Measurements from ENCODE around the gene NR1I3. TPM values are rescaled to one million over a fixed set of nuclear protein-coding genes. Genes with fewer than 3 reads are reported as not detected.

NR1I3 gene
- total and polyA plus RNA-seq, 2 of the 13 experiments (the other 11 are each of a cell fraction or from before 2014, with no cell fraction given) = 0.62 to 0.95 TPM

DNA sequence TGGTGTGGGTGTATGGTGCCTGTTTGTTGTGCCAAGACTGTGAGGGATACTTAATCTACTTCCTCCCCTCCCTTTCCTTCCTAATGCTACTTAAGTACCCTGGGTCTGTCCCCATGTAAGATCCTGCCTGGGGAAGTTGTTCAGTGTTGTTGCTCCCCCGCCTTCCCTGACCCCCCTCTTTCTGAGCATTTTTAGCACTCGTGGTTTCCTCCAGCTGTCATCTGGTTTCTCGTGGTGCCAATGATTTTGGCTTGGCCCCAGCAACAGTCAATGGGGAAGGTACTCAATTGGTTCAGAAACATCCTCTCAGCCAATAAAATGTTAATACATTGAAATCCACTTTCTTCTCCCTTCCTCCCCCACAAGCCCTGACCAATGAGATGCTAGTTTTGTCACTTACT, 52.7 kb downstream of the NR1I3 start (continued):
- no peak for TF ChIP-seq ARHGAP35 (CRISPR knock-in tag; IDR thresholded peaks at IDR 0.05; ENCODE audit: borderline replicate concordance)
- no peak for TF ChIP-seq ZIK1 (CRISPR knock-in tag; IDR thresholded peaks at IDR 0.05; ENCODE audit: borderline replicate concordance, low read depth)
- no peak for TF ChIP-seq TAF15 (IDR thresholded peaks at IDR 0.05; ENCODE audit: low read depth, low read length, poor library complexity, severe bottlenecking)
- TF ChIP-seq FOSL2 (CRISPR knock-in tag; IDR thresholded peaks at IDR 0.05) = no peak
- no peak for TF ChIP-seq CBX2 (IDR thresholded peaks at IDR 0.05; ENCODE audit: low read depth, low read length)
- no peak for TF ChIP-seq CBX2 (CRISPR knock-in tag; IDR thresholded peaks at IDR 0.05; ENCODE audit: low read depth)

DNA sequence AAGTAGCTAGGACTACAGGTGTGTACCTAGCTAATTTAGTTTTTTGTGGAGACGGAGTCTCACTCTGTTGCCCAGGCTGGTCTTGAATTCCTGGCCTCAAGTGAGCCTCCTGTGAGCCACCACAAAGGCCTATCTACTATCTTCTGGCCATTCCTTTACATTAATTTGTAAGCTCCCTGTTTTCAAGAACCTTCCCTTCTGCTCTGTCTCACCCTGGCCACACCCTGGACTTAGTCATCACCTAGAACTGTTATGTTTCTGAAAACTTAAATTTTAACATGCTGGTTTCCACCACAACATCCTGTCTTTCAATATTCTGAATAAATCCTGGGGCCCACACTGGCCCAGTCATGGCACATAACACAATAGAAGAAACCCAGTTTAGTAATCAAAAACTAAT, 55.8 kb downstream of the NR1I3 start:
- ChIA-PET POLR2A (no interaction called here), CTCF (ENCODE audit: low intra/inter-chr PET ratio, low total read pairs) (no interaction called here)
- FAIRE-seq (no peak), ATAC-seq (no peak), DNase-seq (ENCODE audit: low spot score) (no peak)
- Histone ChIP-seq H4K20me1 (ENCODE audit: insufficient read depth, low read length) (no peaks in the 10 kb centered on the region), H3K79me2 (ENCODE audit: insufficient read depth, low read length) (peaks cover under 1% of the 10 kb centered on the region), H3K27me3 (ENCODE audit: control insufficient read depth in 1 of 2, insufficient read depth in 2 of 2, low read length in 2 of 2) (no peaks in the 10 kb centered on the region; a peak in 1 of 5 replicates), H3K9me3 (ENCODE audit: low read length) (no peaks in the 10 kb centered on the region), H3K4me2 (ENCODE audit: low read depth, low read length) (no peak overlapping the region), H3K4me1 (ENCODE audit: insufficient read depth, low read length) (peaks cover 13% of the 10 kb centered on the region), H3K27ac (ENCODE audit: extremely low read length, insufficient read depth, low read length) (no peak overlapping the region), H3K4me3 (replicated peaks in 1 of 3; ENCODE audit: insufficient read depth in 1 of 3, low read depth in 2 of 3, low read length in 3 of 3) (no peak overlapping the region), H3K36me3 (replicated peaks in 1 of 2; ENCODE audit: control insufficient read depth in 1 of 2, insufficient read depth in 2 of 2, low read length in 2 of 2) (no peaks in the 10 kb centered on the region), H2AFZ (ENCODE audit: low read length) (no peak overlapping the region), H3K9ac (ENCODE audit: insufficient read depth, low read depth, low read length) (no peak overlapping the region)
- BruUV-seq (replicated peaks) = no TSS peak
- in situ Hi-C loops (cut with HindIII; ENCODE audit: extremely low pct_ligation_motif_present, low pct_unique_long_range_greater_than_20kb) = no loop called here
- 79% methylated on average over 1 of the region's 1 CpG for WGBS (ENCODE audit: low lambda C conversion rate)
- intact Hi-C loops (cut with micrococcal nuclease; ENCODE audit: unreplicated experiment) = no loop called here
- TF ChIP-seq ZNF383 (CRISPR knock-in tag; IDR thresholded peaks at IDR 0.05; ENCODE audit: borderline replicate concordance) (no peak), KDM4B (CRISPR knock-in tag; IDR thresholded peaks at IDR 0.05) (no peak), MAF1 (CRISPR knock-in tag; IDR thresholded peaks at IDR 0.05; ENCODE audit: borderline replicate concordance) (no peak), GATA4 (IDR thresholded peaks at IDR 0.05; ENCODE audit: borderline replicate concordance, low read depth) (no peak), PTBP1 (IDR thresholded peaks at IDR 0.05; ENCODE audit: low read depth, low read length, poor library complexity, severe bottlenecking) (no peak), ZNF547 (CRISPR knock-in tag; IDR thresholded peaks at IDR 0.05) (no peak), YEATS2 (CRISPR knock-in tag; IDR thresholded peaks at IDR 0.05; ENCODE audit: borderline replicate concordance) (no peak)
